ENCODE measurements around the gene CREBRF.
A peak's percentile ranks its signal among the peaks of the same experiment; 100 is the strongest.
"Not testable (repeated sequence)": the region's sequence is repeated elsewhere in the genome, so short reads cannot be mapped to it uniquely, and the experiment has no call there.

Gene CREBRF, protein sequence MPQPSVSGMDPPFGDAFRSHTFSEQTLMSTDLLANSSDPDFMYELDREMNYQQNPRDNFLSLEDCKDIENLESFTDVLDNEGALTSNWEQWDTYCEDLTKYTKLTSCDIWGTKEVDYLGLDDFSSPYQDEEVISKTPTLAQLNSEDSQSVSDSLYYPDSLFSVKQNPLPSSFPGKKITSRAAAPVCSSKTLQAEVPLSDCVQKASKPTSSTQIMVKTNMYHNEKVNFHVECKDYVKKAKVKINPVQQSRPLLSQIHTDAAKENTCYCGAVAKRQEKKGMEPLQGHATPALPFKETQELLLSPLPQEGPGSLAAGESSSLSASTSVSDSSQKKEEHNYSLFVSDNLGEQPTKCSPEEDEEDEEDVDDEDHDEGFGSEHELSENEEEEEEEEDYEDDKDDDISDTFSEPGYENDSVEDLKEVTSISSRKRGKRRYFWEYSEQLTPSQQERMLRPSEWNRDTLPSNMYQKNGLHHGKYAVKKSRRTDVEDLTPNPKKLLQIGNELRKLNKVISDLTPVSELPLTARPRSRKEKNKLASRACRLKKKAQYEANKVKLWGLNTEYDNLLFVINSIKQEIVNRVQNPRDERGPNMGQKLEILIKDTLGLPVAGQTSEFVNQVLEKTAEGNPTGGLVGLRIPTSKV

DNA sequence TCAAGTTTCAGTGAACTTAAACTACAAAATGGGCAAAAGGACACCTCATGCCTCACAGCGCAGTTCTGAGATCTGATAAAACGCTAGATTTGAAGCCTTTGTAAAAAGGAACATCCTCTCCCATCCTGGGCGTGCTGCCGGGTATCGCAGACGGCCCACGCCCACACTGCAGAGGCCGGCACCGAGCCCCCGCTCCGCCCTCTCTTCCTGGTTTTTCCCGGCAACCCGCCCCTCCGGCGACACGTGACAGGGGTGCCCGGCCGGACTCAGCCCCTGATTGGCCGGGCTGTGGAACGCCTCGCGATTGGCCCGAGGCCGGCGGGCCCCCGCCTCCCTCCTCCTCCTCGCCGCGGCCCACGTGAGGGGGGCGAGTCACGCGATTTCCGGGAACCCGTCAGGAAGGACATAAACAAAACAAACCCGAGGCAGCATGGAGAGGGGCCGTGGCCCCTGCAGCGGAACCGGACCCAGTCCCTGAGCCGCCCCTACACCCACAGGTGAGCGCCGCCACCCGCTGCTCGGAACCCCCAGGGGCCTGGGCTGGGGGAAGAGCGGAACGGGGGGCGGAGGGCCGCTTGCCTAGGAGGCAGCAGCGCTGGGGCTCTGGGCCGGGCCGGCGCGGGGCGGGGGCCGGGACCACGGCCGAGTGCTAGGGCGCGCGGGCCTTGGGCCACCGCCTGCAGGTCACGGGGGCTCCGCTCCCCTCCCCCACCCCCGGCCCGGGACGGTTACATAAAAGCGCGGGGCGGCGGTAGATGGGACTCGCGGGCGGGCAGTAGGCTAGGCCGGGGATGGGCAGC is at the start of gene CREBRF:
Gene CREBRF, plus strand, starts transcription at position 370 of the 800 bp plus-strand sequence. CDS start 24,424 bp downstream, outside the sequence.
- peak; percentile 92 to 97 for DNase-seq (ENCODE audit: low read depth in 2 of 2)

DNA sequence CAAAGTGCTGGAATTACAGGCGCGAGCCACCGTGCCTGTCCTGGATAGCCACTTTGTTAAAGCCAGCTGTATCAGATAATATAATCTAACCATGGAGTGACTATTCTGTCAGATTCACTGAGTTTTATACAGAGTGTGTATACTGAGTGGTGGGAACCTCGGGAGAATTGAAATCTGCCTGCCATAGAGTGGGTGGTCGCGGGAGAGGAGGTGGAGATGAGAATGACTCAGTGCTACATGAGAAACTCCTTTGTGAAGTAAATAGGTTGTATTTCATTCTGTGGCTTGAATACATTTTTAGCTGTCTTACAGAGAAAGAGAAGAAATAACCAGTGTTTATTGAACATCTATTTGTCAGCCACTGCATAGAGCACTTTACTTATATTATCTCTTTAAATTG is 46.1 kb upstream of the CREBRF start:
- DNase-seq (ENCODE audit: low read depth in 2 of 2), result peak in 1 of 2 donors; percentile 9

DNA sequence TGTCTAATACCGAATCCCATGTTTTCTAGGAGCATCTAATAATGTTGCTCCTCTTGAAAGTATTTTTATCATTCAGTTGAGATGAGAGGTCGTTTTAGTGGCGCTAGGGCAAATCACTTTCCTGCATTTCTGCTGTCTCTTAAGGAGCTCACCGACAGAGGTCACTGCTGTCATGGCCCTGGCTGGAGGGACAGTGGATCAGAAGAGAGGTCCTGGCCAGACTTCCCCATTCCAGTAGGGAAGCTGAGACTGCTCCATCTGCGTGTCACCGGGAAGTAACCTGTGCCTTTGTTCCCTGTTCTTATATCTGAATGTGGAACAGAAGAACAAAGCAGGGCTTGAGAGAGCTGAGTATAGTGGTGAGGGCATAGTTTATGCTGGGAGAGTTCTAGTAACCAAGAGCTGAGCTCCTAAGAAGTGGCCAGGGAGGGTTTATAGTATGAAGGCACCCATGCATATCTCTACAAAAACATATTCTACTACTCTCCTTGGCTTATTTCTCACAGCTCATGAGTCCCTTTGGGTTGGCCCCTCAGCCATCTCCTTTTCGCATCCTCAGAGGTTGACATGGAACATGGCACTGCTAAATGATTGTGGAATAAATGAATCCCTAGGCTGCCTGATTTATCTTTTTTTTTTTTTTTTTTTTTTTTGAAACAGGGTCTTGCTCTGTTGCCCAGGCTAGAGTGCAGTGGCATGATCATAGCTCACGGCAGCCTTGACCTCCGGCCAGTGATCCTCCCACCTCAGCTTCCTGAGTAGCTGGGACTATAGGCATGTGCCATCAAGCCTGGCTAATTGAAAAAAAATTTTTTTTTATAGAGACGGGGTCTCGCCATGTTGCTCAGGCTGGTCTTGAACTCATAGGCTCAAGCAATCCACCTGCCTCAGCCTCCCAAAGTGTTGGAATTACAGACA is 45.3 kb upstream of the CREBRF start:
- no peak for DNase-seq (ENCODE audit: low read depth in 2 of 2)

DNA sequence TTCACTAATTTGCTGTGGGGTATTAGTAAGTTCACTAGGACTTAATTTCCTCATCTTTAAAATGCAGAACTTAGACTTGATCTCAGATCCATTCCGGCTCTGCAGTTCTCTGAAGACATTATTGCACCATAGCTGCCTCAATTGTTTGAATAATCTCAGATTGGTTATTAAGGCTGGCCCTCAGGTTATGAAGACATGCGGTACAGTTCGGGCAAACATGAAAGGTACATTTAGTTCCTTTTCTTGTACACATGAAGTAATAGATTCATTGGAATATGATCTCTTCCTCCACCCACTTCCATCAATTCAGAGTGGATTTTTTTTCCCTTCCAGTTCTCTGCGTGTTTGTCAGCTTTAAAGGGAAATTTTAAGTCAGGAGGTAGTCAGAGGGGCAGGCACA is 44.6 kb upstream of the CREBRF start:
- no peak for DNase-seq (ENCODE audit: low read depth in 2 of 2)

DNA sequence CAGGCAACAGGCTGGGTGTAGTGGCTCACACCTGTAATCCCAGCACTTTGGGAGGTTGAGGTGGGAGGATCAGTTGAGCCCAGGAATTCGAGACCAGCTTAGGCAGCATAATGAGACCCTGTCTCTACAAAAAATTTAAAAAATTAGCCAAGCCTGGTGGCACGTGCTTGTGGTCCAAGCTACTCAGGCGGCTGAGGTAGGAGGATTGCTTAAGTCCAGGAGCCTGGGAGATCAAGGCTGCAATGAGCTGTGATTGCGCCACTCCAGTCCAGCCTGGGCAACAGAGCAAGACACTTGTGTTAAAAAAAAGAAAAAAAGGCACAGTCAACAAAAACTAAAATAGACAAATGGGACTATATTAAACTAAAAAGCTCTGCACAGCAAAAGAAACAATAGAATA is 43.3 kb upstream of the CREBRF start:
- DNase-seq (ENCODE audit: low read depth in 2 of 2), result no peak

DNA sequence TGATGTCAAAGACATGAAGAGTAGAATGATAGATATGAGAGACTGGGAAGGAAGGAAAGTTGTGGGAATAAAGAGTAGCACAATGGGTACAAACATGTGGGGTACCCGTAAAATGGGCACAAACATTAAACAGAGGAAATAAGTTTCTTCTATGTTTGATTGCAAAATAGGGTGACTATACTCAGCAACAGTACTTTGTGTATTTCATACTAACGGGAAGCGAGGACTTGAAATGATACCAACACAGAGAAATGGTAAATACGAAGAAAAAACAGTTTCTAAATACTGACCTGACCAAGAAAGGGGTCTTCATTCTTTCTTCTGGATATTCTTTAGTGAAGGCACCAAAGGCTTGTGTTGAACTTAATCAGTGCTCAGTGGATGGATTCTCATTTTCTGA is 41.5 kb upstream of the CREBRF start:
- no peak for DNase-seq (ENCODE audit: low read depth in 2 of 2)

DNA sequence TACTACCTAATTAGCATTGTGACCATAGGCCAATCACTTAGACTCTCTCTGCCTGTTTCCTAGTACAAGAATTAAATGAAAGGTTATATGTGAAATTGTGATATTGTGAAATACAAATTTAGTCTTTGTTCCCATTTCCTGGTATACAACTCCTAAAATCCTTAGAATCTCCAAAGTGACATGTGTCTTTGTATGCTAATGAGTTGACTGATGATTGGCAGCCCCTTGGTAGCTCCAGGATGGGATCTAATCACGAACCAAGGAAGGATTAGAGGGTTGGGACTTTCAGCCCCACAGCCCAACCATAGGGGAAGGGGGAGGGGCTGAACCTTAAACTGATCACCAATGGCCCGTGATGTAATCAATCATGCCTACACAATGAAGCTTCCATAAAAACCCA is 41.0 kb upstream of the CREBRF start:
- DNase-seq (ENCODE audit: low read depth in 2 of 2), result no peak

DNA sequence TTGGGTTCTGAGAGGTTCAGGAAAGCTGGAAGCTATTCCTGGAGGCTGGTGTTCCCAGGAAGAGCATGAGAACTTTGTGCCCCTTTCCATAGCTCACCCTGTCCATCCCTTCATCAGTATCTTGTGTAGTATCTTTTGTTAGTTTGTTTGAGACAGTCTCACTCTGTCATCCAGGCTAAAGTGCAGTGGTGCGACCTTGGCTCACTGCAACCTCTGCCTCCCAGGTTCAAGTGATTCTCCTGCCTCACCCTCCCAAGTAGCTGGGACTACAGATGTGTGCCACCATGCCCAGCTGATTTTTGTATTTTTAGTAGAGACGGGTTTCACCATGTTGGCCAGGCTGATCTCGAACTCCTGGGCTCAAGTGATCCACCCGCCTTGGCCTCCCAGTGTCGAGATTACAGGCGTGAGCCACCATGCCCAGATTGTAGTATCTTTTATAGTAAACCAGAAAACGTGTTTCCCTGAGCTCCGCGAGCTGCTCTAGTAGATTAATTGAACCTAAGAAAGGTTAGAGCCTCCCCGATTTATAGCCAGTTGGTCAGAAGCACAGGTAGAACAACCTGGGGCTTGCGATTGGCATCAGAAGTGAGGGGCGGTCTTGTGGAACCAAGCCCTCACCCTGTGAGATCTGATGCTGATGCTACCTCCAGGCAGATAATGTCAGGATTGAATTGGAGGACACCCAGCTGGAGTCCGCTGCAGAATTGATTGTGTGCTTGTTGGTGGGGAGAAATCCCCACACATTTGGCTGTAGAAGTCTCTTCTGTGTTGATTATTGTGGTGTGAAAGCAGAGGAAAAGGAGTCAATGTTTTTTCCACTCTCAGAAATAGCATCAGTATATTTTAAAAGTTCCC is 40.3 kb upstream of the CREBRF start:
- DNase-seq (ENCODE audit: low read depth in 2 of 2), result no peak

DNA sequence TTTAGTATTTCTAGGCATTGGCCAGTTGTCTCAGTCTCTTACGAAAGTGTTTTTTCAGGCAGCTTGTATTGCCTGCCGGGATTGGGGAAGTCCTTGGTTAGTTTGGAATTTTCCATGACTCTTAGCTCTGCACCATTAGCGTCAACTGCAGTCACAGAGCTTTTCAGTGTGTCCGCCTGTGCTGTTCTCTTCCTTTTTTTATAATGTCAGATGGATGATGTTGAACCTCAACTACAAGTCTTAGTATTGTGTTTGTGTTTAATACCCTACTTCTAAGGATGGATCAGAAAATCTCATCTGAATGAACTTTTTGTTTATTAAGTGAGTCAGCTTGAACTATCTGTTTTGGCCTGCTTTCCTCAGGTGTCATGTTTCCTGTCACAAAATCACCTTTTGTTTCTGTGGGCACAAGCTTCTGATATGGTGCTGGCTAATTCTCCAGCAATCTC is 39.5 kb upstream of the CREBRF start:
- no peak for DNase-seq (ENCODE audit: low read depth in 2 of 2)

DNA sequence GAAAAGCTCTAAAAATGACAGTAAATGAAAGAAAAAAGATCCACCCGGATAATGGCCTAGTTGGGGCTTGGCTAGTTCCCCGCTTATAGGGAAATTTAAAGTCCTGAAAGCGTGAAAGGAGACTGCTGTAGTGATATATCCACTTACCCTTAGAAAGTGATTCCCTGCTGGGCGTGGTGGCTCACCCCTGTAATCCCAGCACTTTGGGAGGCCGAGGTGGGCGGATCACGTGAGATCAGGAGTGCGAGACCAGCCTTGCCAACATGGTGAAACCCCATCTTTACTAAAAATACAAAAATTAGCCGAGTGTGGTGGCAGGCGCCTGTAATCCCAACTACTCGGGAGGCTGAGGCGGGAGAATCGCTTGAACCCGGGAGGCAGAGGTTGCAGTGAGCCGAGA is 39.1 kb upstream of the CREBRF start:
- not testable (repeated sequence) for DNase-seq (ENCODE audit: low read depth in 2 of 2)

DNA sequence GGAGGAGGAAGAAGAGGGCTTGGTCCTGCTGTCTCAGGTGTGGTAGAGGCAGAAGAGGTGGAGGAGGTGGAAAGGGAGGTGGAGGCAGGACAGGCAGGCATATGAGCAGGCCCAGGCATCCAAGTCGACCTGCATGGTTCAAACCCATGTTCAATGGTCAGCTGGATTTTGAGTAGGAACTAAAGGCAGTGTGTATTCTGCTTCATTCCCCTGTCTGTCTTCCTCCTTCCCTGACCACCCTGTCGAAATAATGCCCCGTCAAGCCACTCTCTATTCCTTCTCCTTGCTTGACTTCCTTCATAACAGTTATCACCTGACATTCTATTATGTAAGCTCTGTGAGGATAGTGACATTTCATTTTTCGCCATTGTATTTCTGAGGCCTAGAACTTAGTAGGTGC is 37.8 kb upstream of the CREBRF start:
- DNase-seq (ENCODE audit: low read depth in 2 of 2), result no peak

DNA sequence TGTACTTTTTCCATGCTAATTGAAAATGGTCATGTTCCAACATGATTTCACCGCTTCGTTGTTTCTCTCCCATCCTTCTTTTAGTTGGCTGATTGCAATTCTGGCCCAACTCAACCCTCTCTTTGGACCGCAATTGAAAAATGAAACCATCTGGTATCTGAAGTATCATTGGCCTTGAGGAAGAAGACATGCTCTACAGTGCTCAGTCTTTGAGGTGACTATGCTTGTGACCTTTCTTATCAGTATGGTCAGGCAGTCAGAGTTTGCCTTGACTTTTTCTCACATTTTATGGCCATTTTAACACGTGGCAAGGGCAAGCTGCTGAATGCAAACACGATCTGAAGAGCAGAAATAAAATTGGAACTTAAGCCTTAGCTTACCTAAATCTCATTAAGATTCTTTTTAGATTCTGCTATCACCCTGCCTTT is 36.0 kb upstream of the CREBRF start:
- no peak for DNase-seq (ENCODE audit: low read depth in 2 of 2)

DNA sequence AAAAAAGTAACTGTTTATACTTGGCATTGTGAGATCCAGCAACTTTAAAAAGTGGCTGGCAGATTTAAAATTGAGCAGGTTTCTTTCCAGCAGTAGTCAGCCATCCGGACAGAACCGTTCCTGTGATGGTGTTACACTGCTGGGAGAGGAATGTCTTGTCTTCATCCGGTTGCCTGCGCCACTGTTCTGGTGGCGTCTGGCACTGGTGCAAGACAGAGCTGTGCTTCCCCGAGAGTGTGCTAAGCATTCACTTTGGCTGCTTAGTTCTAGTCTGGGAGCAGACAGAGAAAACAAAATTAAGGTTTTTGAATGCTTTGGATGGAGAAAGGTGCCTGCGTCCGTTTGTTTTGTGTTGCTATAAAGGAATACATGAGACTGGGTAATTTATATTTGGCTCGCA is 35.5 kb upstream of the CREBRF start:
- no peak for DNase-seq (ENCODE audit: low read depth in 2 of 2)

DNA sequence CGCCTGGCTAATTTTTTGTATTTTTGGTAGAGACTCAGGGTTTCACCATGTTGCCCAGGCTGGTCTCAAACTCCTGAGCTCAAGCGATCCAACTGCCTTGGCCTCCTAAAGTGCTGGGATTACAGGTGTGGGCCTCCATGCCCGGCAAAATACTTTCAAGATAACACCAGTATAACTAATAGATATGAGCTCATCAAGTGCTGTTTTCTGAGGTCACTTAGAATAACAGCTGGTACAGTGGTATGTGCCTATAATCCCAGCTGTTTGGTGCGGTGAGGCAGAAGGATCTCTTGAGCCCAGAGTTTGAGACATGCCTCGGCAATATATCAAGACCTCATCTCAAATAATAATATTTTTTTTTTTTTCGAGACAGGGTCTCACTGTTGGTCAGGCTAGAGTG is 30.5 kb upstream of the CREBRF start:
- DNase-seq (ENCODE audit: low read depth in 2 of 2), result no peak

DNA sequence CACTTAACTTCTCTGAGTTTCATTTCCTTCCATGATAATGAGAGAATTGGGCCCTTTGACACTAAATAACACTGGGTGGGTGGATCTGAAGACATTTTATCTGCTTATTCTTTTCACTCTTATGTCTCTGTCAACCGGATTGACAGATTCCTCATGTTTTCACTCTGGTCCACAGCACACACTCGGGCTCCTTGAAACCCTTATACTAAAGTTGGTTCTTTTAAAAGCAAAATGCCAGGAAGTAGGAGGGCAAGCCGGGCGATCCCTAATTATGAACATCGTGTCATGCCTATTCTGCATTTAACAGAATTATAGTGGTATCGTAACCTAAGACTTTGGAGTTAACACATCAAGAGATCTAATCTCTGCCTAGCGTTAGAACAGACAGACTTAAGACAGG is 28.2 kb upstream of the CREBRF start:
- DNase-seq (ENCODE audit: low read depth in 2 of 2), result no peak

DNA sequence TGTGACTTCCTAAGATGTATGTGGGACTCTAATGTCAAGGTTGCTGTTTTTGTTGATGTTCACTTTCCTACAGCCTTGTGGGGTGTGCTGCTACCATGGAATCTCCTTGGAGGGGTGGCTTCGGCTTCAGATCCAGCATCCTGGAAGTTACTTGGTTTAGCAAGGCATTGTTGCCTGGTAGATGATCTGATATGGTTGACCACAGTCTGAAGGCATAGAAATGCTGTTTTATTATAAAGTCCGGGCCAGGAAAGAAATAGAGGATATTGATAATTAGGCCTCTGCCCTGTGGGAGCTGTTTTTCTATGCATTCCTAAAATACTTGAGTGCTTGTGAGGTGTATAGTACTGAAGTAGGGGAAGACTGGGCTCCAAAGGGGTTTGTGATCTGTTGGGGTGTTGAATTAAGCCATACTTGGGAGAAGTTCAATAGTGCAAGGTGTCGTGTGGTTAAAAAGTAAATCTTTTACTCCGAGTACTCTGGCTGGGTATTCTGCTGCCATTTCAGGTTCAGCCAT is 27.3 kb upstream of the CREBRF start:
- no peak for DNase-seq (ENCODE audit: low read depth in 2 of 2)

DNA sequence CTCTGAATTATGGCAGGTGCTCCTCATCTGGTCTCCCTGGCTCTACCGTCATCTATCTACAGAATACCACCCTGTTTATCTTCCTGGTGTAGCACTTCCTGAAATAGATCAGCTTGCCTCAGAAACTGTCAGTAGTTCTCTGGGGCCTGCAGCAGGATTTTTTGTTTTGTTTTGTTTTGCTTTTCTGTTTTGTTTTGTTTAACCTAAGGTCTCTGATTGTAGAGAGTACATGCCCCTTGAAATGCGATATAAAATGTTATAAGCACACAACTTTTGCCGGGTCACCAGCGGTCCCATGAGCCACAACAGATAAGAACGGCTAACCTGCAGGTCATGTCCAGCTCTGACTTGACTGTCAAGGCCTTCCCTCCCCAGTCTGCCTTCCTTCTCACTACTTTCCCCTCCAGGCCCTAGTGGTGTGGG is 26.6 kb upstream of the CREBRF start:
- DNase-seq (ENCODE audit: low read depth in 2 of 2), result no peak

DNA sequence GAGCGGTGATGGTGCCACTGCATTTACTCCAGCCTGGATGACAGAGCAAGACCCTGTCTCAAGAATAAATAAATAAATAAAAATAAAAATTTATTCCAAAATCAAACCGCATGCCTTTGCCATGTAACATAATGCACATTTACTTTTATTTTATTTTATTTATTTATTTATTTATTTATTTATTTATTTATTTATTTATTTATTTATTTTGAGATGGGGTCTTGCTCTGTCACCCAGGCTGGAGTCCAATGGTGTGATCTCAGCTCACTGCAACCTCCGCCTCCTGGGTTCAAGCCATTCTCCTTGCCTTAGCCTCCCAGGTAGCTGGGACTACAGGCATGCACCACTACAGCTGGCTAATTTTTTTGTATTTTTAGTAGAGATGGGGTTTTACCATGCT is 24.1 kb upstream of the CREBRF start:
- DNase-seq (ENCODE audit: low read depth in 2 of 2), result not testable (repeated sequence)

DNA sequence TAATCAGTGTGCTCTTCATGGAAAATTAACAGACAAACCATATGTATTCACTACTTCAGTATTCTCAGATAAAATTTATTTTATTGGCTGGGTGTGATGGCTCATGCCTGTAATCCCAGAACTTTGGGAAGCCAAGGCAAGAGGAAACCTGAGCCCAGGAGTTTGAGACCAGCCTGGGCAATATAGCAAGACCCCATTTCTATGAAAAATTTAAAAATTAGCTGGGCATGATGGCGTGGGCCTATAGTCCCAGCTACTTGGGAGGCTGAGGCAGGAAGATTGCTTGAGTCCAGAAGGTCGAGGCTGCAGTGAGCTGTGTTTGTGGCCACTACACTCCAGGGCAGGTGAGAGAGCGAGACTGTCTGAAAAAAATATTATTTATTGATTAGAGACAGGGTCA is 23.4 kb upstream of the CREBRF start:
- DNase-seq (ENCODE audit: low read depth in 2 of 2), result no peak

DNA sequence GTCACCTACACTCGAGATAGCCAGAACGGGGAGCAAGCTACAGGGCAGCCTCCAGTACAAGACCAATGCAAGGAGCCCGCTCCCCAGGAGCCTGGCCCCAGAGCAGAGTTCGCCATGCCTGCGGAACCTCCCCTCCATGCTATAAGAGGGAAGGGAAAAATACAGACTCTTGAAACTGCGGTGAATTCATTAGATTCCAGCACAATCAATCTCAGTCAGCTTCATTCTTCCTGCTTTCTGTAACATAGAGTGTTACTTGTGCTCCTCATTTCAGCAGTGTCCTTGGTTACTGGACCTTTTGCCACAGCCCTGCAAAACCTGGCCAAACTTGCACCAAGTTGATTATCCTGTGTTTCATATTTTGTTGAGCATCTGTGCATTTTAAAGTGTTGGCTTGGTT is 22.2 kb upstream of the CREBRF start:
- DNase-seq (ENCODE audit: low read depth in 2 of 2), result no peak

Data from stimulated activated CD4-positive, alpha-beta T cell treated with anti-CD3 and anti-CD28 coated beads, Interleukin-4, amount 100 ng/mL, for 48 hours (primary cell).